A549 (cell line): ENCODE results near the gene EYA2. TPM values are rescaled to one million over a fixed set of nuclear protein-coding genes. Genes with fewer than 3 reads are reported as not detected.

ENCODE experiments used
- ATAC-seq, 2 experiments: fragments of 200-7000 bp in 1 of 2; fragments of >200 bp in 1 of 2; cut with Nextera tagmentation in 1 of 2; cut with Tn5 transposase in 1 of 2; 3 replicates each; pipeline versions ENCODE4 v1.8.0 to v1.9.1; 2018 to 2020; ENCODE audit warnings: mild to moderate bottlenecking in 1 of 2, moderate library complexity in 1 of 2
- CTCF ChIA-PET: fragments of 300-600 bp; sonication (Branson Sonifier 250); formaldehyde crosslinking; extraction: SDS; loops from one replicate; lab custom pipeline; 2021; ENCODE audit warnings: antibody characterized with exemption, inconsistent platforms; lab: Yijun Ruan, JAX
- POLR2A ChIA-PET: fragments of 350-600 bp; formaldehyde crosslinking; extraction: SDS; loops from one replicate; lab custom pipeline; 2021; ENCODE audit warnings: antibody characterized with exemption, inconsistent platforms; lab: Yijun Ruan, JAX
- DNase-seq, 2 experiments: peaks; one replicate each; pipeline versions ENCODE4 v3.0.0 to v3.0.0-alpha.2; 2011 to 2016; ENCODE audit warnings: low read depth in 1 of 2, low spot score in 1 of 2
- FAIRE-seq: peaks from 2 replicates; lab custom pipeline; 2011; peaks lifted over from hg19 to GRCh38; lab: Jason Lieb, UNC
- H3K27ac ChIP-seq, 2 experiments: fragments of >200 bp; sonication (Bioruptor Twin); formaldehyde crosslinking; 3 replicates each; pipeline ENCODE4 v1.5.1; 2016 to 2017
- H3K4me1 ChIP-seq: fragments of >200 bp; sonication (Bioruptor Twin); formaldehyde crosslinking; 3 replicates; pipeline ENCODE4 v1.6.1; 2016
- H3K4me2 ChIP-seq: fragments of >200 bp; sonication (Bioruptor Twin); formaldehyde crosslinking; 3 replicates; pipeline ENCODE4 v1.6.1; 2016
- H3K4me3 ChIP-seq: fragments of >200 bp; sonication (Bioruptor Twin); formaldehyde crosslinking; 3 replicates; pipeline ENCODE4 v1.5.1; 2016
- H3K9me3 ChIP-seq: fragments of >200 bp; sonication (Bioruptor Twin); formaldehyde crosslinking; 3 replicates; pipeline ENCODE4 v1.6.1; 2016
- CBX2 ChIP-seq: fragments of 200-600 bp; sonication (generic); IDR thresholded peaks from 2 replicates; pipeline ENCODE4 v1.6.1; 2016; ENCODE audit warnings: low read depth, mild to moderate bottlenecking, borderline replicate concordance
- CBX8 ChIP-seq: fragments of 200-600 bp; sonication (generic); IDR thresholded peaks from 2 replicates; pipeline ENCODE4 v1.6.1; 2016
- CEBPB ChIP-seq, 2 experiments: fragments of >200 bp in 1 of 2; sonication (Bioruptor Twin) in 1 of 2; formaldehyde crosslinking in 1 of 2; IDR thresholded peaks; 2 replicates each; pipeline ENCODE4 v1.6.1; 2012 to 2016
- CHD4 ChIP-seq: fragments of 200-600 bp; sonication (generic); IDR thresholded peaks from 2 replicates; pipeline ENCODE4 v1.6.1; 2016; ENCODE audit warnings: antibody characterized with exemption, mild to moderate bottlenecking, borderline replicate concordance
- CTCF ChIP-seq: fragments of >200 bp; sonication (Bioruptor Twin); formaldehyde crosslinking; IDR thresholded peaks from 3 replicates; pipeline ENCODE4 v1.5.1; 2016
- EHF ChIP-seq: fragments of 250-450 bp; sonication (Bioruptor Pico); IDR thresholded peaks from 2 replicates; pipeline ENCODE4 v1.5.0; 2020; ENCODE audit warnings: mild to moderate bottlenecking
- ESRRA ChIP-seq: fragments of 150-350 bp; IDR thresholded peaks from 2 replicates; pipeline ENCODE4 v1.6.1; 2014; ENCODE audit warnings: mild to moderate bottlenecking, low read length, borderline replicate concordance
- FOXS1 ChIP-seq: fragments of 250-450 bp; sonication (Bioruptor Pico); IDR thresholded peaks from 2 replicates; pipeline ENCODE4 v1.5.0; 2020; ENCODE audit warnings: mild to moderate bottlenecking, moderate library complexity
- HES2 ChIP-seq: fragments of >200 bp; sonication (Bioruptor Twin); formaldehyde crosslinking; IDR thresholded peaks from 2 replicates; pipeline ENCODE4 v1.6.1; 2016
- JUNB ChIP-seq: fragments of >200 bp; sonication (Bioruptor Twin); formaldehyde crosslinking; IDR thresholded peaks from 2 replicates; pipeline ENCODE4 v1.6.1; 2016
- KDM1A ChIP-seq: fragments of 200-600 bp; sonication (generic); IDR thresholded peaks from 2 replicates; pipeline ENCODE4 v1.6.1; 2016; ENCODE audit warnings: low read depth, mild to moderate bottlenecking
- MYC ChIP-seq: IDR thresholded peaks from 2 replicates; pipeline ENCODE4 v1.6.1; 2012; ENCODE audit warnings: mild to moderate bottlenecking, inconsistent platforms, low read length, improper control_type of control experiment, borderline replicate concordance
- NFE2L2 ChIP-seq: fragments of 150-350 bp; conservative IDR thresholded peaks from 2 replicates; pipeline ENCODE4 v1.6.1; 2014; ENCODE audit warnings: low read length
- POLR2A ChIP-seq: IDR thresholded peaks from 2 replicates; pipeline ENCODE4 v1.6.1; 2012; ENCODE audit warnings: mild to moderate bottlenecking, low read length
- POLR2AphosphoS2 ChIP-seq: conservative IDR thresholded peaks from 2 replicates; pipeline ENCODE4 v1.6.1; 2012; ENCODE audit warnings: low read length, improper control_type of control experiment, inconsistent platforms
- RAD21 ChIP-seq, 2 experiments: fragments of >200 bp in 1 of 2; sonication (Bioruptor Twin) in 1 of 2; formaldehyde crosslinking in 1 of 2; IDR thresholded peaks in 1 of 2; conservative IDR thresholded peaks in 1 of 2; 2 replicates in 1 of 2; 3 replicates in 1 of 2; pipeline ENCODE4 v1.6.1; 2012 to 2018; ENCODE audit warnings: inconsistent platforms in 1 of 2
- RARB ChIP-seq: fragments of 250-450 bp; sonication (Bioruptor Pico); IDR thresholded peaks from 2 replicates; pipeline ENCODE4 v1.8.0; 2021; ENCODE audit warnings: mild to moderate bottlenecking, moderate library complexity
- RCOR1 ChIP-seq: fragments of 150-350 bp; IDR thresholded peaks from 2 replicates; pipeline ENCODE4 v1.6.1; 2014; ENCODE audit warnings: antibody characterized with exemption, low read length, low read depth
- RNF2 ChIP-seq: fragments of 200-600 bp; sonication (generic); IDR thresholded peaks from 2 replicates; pipeline ENCODE4 v1.6.1; 2016; ENCODE audit warnings: low read depth, mild to moderate bottlenecking, antibody characterized with exemption, moderate library complexity, borderline replicate concordance
- ZFP36 ChIP-seq: fragments of 450-650 bp; IDR thresholded peaks from 2 replicates; pipeline ENCODE4 v1.6.1; 2014; ENCODE audit warnings: borderline replicate concordance; ENCODE audit not compliant: partially characterized antibody
- ZSCAN20 ChIP-seq: fragments of 250-450 bp; sonication (Bioruptor Pico); IDR thresholded peaks from 2 replicates; pipeline ENCODE4 v1.8.0; 2022; ENCODE audit warnings: mild to moderate bottlenecking, moderate library complexity
- WGBS: methylation state at CpG from one replicate; pipeline ENCODE4 v1.1.6; 2017; ENCODE audit errors: missing lambda C conversion rate; 5-methylcytosine and 5-hydroxymethylcytosine counted together
- polyA plus RNA-seq, 4 experiments: library from polyadenylated mRNA; depleted of rRNA in 3 of 4; stranded (reverse); fragments of >200 nt; fragmentation: RNase III in 1 of 4; extraction: RNeasy Plus Mini Kit Qiagen cat#74134 plus additional on column Dnase treatment in 1 of 4; gene quantifications; 2 replicates in 3 of 4; 3 replicates in 1 of 4; pipeline ENCODE4 v1.2.3, GENCODE V29; 2011 to 2017
- TF ChIP-seq, protein P1 (sequence below): IDR thresholded peaks from 2 replicates; pipeline ENCODE4 v1.6.1; 2012

The EYA2 gene
- polyA plus RNA-seq, 2 of the 4 experiments (the other 2 are of a cell fraction): 4.5 to 4.6 TPM

DNA sequence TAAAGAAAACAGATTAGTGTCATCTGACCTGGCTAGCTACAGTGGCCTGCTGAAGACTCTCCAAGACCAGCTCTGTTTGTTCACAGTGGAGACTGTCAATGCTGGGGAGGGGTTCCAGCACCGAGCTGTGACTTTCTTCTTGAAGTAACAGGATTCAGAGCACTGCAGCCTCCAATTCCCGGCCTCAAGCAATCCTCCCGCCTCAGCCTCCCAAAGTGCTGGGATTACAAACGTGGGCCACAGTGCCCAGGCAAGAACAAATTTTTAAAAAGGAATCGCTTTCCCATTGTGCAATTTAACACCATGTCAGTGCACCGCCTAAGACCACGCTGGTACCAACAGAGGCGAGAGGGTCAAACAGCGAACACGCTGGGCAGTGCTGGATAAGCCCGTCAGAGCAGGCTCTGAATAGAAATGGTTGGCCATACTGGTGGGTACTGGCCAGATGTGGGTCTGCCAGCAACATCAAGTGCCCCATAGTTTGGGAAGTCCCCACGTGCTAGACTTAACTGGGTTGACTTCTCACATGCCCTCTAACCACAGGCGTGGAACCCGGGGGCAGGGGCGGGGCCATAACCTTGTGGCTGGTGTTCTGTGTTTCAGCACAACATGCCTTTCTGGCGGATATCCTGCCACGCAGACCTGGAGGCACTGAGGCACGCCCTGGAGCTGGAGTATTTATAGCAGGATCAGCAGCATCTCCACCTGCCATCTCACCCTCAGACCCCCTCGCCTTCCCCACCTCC, 293.0 kb downstream of the EYA2 start:
- Histone ChIP-seq H3K4me3 (no peak overlapping the region), H3K27ac (no peak overlapping the region), H3K9me3 (no peaks in the 10 kb centered on the region), H3K4me1 (no peaks in the 10 kb centered on the region; the same call in 2 of the 3 replicates), H3K4me2 (no peak overlapping the region)
- DNase-seq: no peak
- CTCF ChIA-PET: interaction anchor here (0.6 to 1.4 kb wide), 5 partner anchors 9 to 504 kb away, joined by 3 to 5 read pairs (median 4); no protein-coding TSS in a partner anchor
- no peak for TF ChIP-seq CBX8
- no peak for TF ChIP-seq RARB (CRISPR knock-in tag)
- no peak for TF ChIP-seq CEBPB (IDR thresholded peaks at IDR 0.05)
- no peak for TF ChIP-seq CHD4
- TF ChIP-seq MYC: no peak
- TF ChIP-seq ESRRA: no peak
- no peak for TF ChIP-seq HES2
- TF ChIP-seq CBX2: no peak
- TF ChIP-seq, protein P1, sequence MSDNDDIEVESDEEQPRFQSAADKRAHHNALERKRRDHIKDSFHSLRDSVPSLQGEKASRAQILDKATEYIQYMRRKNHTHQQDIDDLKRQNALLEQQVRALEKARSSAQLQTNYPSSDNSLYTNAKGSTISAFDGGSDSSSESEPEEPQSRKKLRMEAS: no peak
- TF ChIP-seq NFE2L2: no peak
- TF ChIP-seq POLR2A: no peak
- no peak for TF ChIP-seq ZSCAN20 (CRISPR knock-in tag)
- no peak for TF ChIP-seq FOXS1 (CRISPR knock-in tag)
- no peak for TF ChIP-seq RAD21 (conservative IDR thresholded peaks at IDR 0.05 in 1 of 2, IDR thresholded peaks at IDR 0.05 in 1 of 2)
- no peak for TF ChIP-seq RNF2
- no peak for TF ChIP-seq ZFP36
- TF ChIP-seq KDM1A: no peak
- TF ChIP-seq RCOR1: no peak
- no peak for FAIRE-seq
- POLR2A ChIA-PET: no interaction called here
- no peak for ATAC-seq
- 76% methylated on average over 19 of the region's 19 CpGs for WGBS

DNA sequence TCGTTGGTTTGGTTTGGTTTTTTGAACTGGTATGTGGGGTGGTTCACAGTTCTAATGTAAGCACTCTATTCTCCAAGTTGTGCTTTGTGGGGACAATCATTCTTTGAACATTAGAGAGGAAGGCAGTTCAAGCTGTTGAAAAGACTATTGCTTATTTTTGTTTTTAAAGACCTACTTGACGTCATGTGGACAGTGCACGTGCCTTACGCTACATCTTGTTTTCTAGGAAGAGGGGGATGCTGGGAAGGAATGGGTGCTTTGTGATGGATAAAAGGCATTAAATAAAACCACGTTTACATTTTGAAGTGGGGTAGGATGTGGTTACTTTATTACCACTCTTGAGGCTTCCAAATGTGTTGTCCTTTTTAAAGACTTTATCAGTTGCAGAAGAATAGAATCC, 293.9 kb downstream of the EYA2 start:
- H3K4me1 ChIP-seq: no peaks in the 10 kb centered on the region; the same call in 2 of the 3 replicates
- ChIA-PET CTCF (interaction anchor here (1.3 to 1.4 kb wide), 2 partner anchors 195 to 430 kb away, joined by 4 to 5 read pairs; no protein-coding TSS in a partner anchor), POLR2A (no interaction called here)
- ATAC-seq (no peak), DNase-seq (no peak), FAIRE-seq (no peak)
- no peak overlapping the region for H3K4me3 ChIP-seq
- H3K9me3 ChIP-seq: no peaks in the 10 kb centered on the region
- no peak overlapping the region for H3K4me2 ChIP-seq
- WGBS: 64% methylated on average over 5 of the region's 5 CpGs
- TF ChIP-seq CTCF: no peak
- no peak overlapping the region for H3K27ac ChIP-seq

DNA sequence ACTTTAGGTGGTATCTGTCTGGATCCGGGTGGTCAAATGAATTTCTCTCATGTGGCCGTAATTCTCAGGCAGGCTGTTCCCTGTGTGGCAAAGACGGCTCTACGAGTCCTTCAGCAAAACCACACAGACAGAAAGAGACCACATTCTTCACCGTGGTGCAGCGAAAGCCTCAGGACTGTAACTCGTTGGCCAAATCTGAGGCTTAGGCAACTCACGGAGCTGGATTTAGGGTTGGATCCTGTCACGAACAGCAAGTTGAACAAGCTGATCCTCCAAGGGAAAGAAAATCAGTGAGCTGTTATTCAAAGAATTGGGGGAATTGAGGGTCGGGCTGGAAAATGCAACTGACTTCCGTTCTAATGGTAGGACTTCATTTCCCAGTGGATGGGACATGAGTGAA, 294.4 kb downstream of the EYA2 start:
- WGBS: 82% methylated on average over 11 of the region's 11 CpGs
- POLR2A ChIA-PET: no interaction called here
- H3K9me3 ChIP-seq: no peaks in the 10 kb centered on the region
- ATAC-seq: no peak
- CTCF ChIA-PET: interaction anchor here (1.2 kb wide), 1 partner anchor 195 kb away, joined by 4 read pairs; no protein-coding TSS in a partner anchor
- DNase-seq: no peak
- H3K4me2 ChIP-seq: no peak overlapping the region
- TF ChIP-seq ESRRA: no peak
- no peak for TF ChIP-seq KDM1A
- no peak for TF ChIP-seq JUNB
- no peak for TF ChIP-seq POLR2AphosphoS2
- TF ChIP-seq EHF (CRISPR knock-in tag): no peak
- TF ChIP-seq, all 56 proteins: peak for 0
- no peak for FAIRE-seq
- Histone ChIP-seq H3K4me1 (no peaks in the 10 kb centered on the region; the same call in 2 of the 3 replicates), H3K27ac (no peak overlapping the region), H3K4me3 (no peak overlapping the region)
